ENCODE data around the gene BTG3.

DNA sequence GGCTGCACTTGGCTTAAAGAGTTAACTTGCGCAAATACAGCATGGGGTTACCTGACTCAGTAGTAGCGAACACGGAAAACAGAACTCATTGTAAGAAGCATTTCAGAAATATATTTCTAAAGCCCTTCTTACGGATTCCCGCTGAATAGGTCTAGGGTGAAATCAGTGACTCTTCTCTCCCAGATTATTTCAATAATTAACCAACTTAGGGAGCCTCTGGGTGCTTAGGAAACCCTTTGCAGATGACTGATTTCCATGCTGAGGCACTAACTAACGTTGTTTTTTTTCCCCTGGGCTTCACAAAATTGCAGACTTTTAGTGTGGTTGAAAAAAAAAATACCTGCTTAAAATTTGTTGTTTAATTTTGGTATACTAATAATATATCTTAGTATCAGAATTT lies 40.3 kb downstream of the BTG3 start:
- TF ChIP-seq, protein P1, sequence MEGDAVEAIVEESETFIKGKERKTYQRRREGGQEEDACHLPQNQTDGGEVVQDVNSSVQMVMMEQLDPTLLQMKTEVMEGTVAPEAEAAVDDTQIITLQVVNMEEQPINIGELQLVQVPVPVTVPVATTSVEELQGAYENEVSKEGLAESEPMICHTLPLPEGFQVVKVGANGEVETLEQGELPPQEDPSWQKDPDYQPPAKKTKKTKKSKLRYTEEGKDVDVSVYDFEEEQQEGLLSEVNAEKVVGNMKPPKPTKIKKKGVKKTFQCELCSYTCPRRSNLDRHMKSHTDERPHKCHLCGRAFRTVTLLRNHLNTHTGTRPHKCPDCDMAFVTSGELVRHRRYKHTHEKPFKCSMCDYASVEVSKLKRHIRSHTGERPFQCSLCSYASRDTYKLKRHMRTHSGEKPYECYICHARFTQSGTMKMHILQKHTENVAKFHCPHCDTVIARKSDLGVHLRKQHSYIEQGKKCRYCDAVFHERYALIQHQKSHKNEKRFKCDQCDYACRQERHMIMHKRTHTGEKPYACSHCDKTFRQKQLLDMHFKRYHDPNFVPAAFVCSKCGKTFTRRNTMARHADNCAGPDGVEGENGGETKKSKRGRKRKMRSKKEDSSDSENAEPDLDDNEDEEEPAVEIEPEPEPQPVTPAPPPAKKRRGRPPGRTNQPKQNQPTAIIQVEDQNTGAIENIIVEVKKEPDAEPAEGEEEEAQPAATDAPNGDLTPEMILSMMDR (conservative IDR thresholded peaks at IDR 0.05; ENCODE audit: low read depth, low read length) = no peak
- no peak for TF ChIP-seq EZH2 (IDR thresholded peaks at IDR 0.05; ENCODE audit: borderline replicate concordance, low read depth, low read length, poor library complexity, severe bottlenecking)

All from A673 (cell line).